Adipose tissue (tissue), 3 donors: Measurements from ENCODE around the gene TMEM183A. TPM values are rescaled to one million over a fixed set of nuclear protein-coding genes. Genes with fewer than 3 reads are reported as not detected.

Experiments
- polyA plus RNA-seq, 3 donors: library from polyadenylated mRNA; stranded (reverse); fragments of 200-250 nt; gene quantifications; one replicate each; pipeline ENCODE4 v1.2.3, GENCODE V29; 2013
- donor health status: healthy with polysubstance abuse.
- donor health status: Bipolar disorder and iron deficiency.
- donor health status: healthy.

TMEM183A gene
- polyA plus RNA-seq, 3 donors: 35.1 to 40.9 (median 40.8) TPM

Other genes with a start within 250 kb of the TMEM183A start
- gene KDM5B, start 199.0 kb upstream of the TMEM183A start, polyA plus RNA-seq: 10 to 100 TPM in 1 of 3 donors, 1 to 10 TPM in 2; 7.4 to 10.7 (median 8.0) TPM
- gene PCAT6, start 196.4 kb upstream of the TMEM183A start, polyA plus RNA-seq: 1 to 10 TPM; 1.3 to 1.8 (median 1.8) TPM
- gene RABIF, start 118.2 kb upstream of the TMEM183A start, polyA plus RNA-seq: 1 to 10 TPM; 3.0 to 8.1 (median 4.2) TPM
- 10 to 100 TPM in 2 of 3 donors, 1 to 10 TPM in 1; 9.5 to 19.3 (median 10.5) TPM for gene KLHL12, start 80.1 kb upstream of the TMEM183A start, polyA plus RNA-seq
- gene ADIPOR1, start 49.1 kb upstream of the TMEM183A start, polyA plus RNA-seq: 10 to 100 TPM; 49.7 to 83.5 (median 68.8) TPM
- 10 to 100 TPM; 26.7 to 54.3 (median 37.4) TPM for gene CYB5R1, start 40.1 kb upstream of the TMEM183A start, polyA plus RNA-seq
- under 1 TPM; 0.10 to 0.79 (median 0.12) TPM for gene PPFIA4, start 19.1 kb downstream of the TMEM183A start, polyA plus RNA-seq
- under 1 TPM in 1 of 3 donors, not detected in 2; 0.05 TPM for gene MYOG, start 78.6 kb downstream of the TMEM183A start, polyA plus RNA-seq
- gene ADORA1, start 120.4 kb downstream of the TMEM183A start, polyA plus RNA-seq: 10 to 100 TPM in 1 of 3 donors, 1 to 10 TPM in 2; 3.8 to 10.1 (median 9.8) TPM
- gene MYBPH, start 168.5 kb downstream of the TMEM183A start, polyA plus RNA-seq: under 1 TPM in 2 of 3 donors, not detected in 1; 0.08 to 0.34 TPM
- 100 to 1,000 TPM in 1 of 3 donors, 10 to 100 TPM in 1, 1 to 10 TPM in 1; 6.1 to 191 (median 12.6) TPM for gene CHI3L1, start 179.3 kb downstream of the TMEM183A start, polyA plus RNA-seq
- gene CHIT1, start 222.3 kb downstream of the TMEM183A start, polyA plus RNA-seq: under 1 TPM; 0.07 to 0.34 (median 0.12) TPM